Activated gamma-delta T cell treated with Interleukin-2 at 50 U/mL for 16 hours (primary cell): ENCODE measurements around the gene SNX3.

Experiments
- DNase-seq: peaks from one replicate; pipeline ENCODE4 v3.0.0-alpha.2; 2020

The SNX3 gene

GRCh38 chr6:108169464-108170331, 91.1 kb downstream of the SNX3 start:
- DNase-seq, result no peak

GRCh38 chr6:108168501-108169463, 92.1 kb downstream of the SNX3 start:
- no peak for DNase-seq

- DNase-seq, result no peak
These were observed 92.8 kb downstream of the SNX3 start for GRCh38 chr6:108168090-108168463.

GRCh38 chr6:108167449-108168089, 93.3 kb downstream of the SNX3 start:
- DNase-seq, result no peak

- no peak for DNase-seq
These were observed 94.0 kb downstream of the SNX3 start for GRCh38 chr6:108166664-108167448.

- no peak for DNase-seq
These were observed 94.9 kb downstream of the SNX3 start, which contains the start of gene NR2E1 for GRCh38 chr6:108165714-108166663. NR2E1 (plus strand) TSS chr6:108166022; CDS start chr6:108166766, 744 bp downstream.

- DNase-seq, result no peak
These were observed 95.8 kb downstream of the SNX3 start for GRCh38 chr6:108164815-108165706.

- no peak for DNase-seq
These were observed 96.4 kb downstream of the SNX3 start for GRCh38 chr6:108164543-108164814.

GRCh38 chr6:108163644-108164542, 96.9 kb downstream of the SNX3 start:
- no peak for DNase-seq

- no peak for DNase-seq
These were observed 97.6 kb downstream of the SNX3 start for GRCh38 chr6:108163267-108163643.

- no peak for DNase-seq
These were observed 99.0 kb downstream of the SNX3 start for GRCh38 chr6:108161724-108162282.
